GM18909 (cell line): ENCODE measurements around the gene NDUFS8.

Source experiments
- ATAC-seq: cut with Tn5 transposase; IDR thresholded peaks from one replicate; pipeline ENCODE4 v1.9.1; 2021; ENCODE audit warnings: mild to moderate bottlenecking; ENCODE audit not compliant: unreplicated experiment, poor library complexity

NDUFS8 gene

GRCh38 chr11:68014947-68015447 lies 15.5 kb upstream of the NDUFS8 start:
- no peak for ATAC-seq

- ATAC-seq = no peak
These were observed 15.0 kb upstream of the NDUFS8 start for GRCh38 chr11:68015467-68015866.

GRCh38 chr11:68016161-68016903 lies 14.1 kb upstream of the NDUFS8 start:
- no peak for ATAC-seq

GRCh38 chr11:68016904-68017817 lies 13.3 kb upstream of the NDUFS8 start:
- no peak for ATAC-seq

GRCh38 chr11:68017980-68018729 lies 12.3 kb upstream of the NDUFS8 start:
- ATAC-seq = no peak

GRCh38 chr11:68018730-68019190 lies 11.7 kb upstream of the NDUFS8 start:
- no peak for ATAC-seq

GRCh38 chr11:68019486-68019885 lies 11.0 kb upstream of the NDUFS8 start:
- no peak for ATAC-seq

GRCh38 chr11:68020575-68020974 lies 9.9 kb upstream of the NDUFS8 start:
- no peak for ATAC-seq

- ATAC-seq = no peak
These were observed 9.2 kb upstream of the NDUFS8 start for GRCh38 chr11:68021167-68021787.

GRCh38 chr11:68022531-68022930 lies 8.0 kb upstream of the NDUFS8 start:
- ATAC-seq = no peak

GRCh38 chr11:68024508-68024907 lies 6.0 kb upstream of the NDUFS8 start:
- ATAC-seq = no peak

GRCh38 chr11:68025047-68025446 lies 5.4 kb upstream of the NDUFS8 start:
- no peak for ATAC-seq

GRCh38 chr11:68026391-68027105 lies 3.9 kb upstream of the NDUFS8 start:
- no peak for ATAC-seq

GRCh38 chr11:68027667-68028066 lies 2.8 kb upstream of the NDUFS8 start:
- no peak for ATAC-seq

GRCh38 chr11:68028802-68029545 lies 1.5 kb upstream of the NDUFS8 start:
- ATAC-seq = no peak

- no peak for ATAC-seq
These were observed 623 bp downstream of the NDUFS8 start for GRCh38 chr11:68031144-68031464.

GRCh38 chr11:68032003-68032402 lies 1.5 kb downstream of the NDUFS8 start:
- no peak for ATAC-seq

- ATAC-seq = no peak
These were observed 2.7 kb downstream of the NDUFS8 start for GRCh38 chr11:68032997-68033707.
